ENCODE measurements around the gene ACAP1.

DNA sequence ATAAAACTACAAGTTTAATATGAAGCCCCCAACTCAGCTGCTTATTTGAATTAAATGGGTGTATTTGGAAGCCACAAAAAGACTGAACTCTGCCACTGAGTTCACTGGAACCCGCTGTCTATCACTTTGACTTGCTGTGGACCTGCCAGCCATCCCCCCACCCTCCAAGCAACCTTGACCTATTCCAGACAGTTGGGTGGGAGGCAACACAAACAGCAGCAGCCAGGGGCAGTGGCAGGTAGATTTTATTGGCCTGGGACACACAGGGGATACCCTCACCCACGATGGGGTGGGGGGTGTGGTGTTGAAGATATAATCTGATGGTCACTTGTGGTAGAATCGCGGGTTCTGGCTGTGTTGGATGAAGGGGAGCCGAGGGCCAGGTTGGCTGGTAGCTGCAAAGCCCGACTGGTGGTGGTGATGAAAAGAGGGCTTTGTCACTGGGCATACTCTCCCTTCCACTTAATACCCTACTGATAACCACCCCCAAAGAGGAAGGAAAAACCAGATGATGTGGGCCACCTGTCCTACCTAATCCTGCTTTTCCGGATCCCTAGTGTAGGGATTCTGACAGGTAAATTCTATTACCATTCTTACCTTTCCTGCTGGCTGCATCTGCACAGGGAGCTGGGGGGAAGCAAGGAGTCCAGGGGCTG is 23.8 kb upstream of the ACAP1 start:
- TF ChIP-seq POLR2A (IDR thresholded peaks at IDR 0.05; ENCODE audit: low read length) (no peak), GATA1 (IDR thresholded peaks at IDR 0.05; ENCODE audit: low read depth, low read length) (no peak)

Data from erythroblast (primary cell).